Measurements from ENCODE around the gene RALGPS1.

GRCh38 chr9:127208416-127208815, 293.8 kb downstream of the RALGPS1 start:
- TF ChIP-seq CTCF (IDR thresholded peaks at IDR 0.05) (no peak), RFX5 (IDR thresholded peaks at IDR 0.05) (no peak), ZFP36 (IDR thresholded peaks at IDR 0.05; ENCODE audit: borderline replicate concordance, partially characterized antibody) (no peak), POLR2A (IDR thresholded peaks at IDR 0.05; ENCODE audit: low read length) (no peak), E2F6 (IDR thresholded peaks at IDR 0.05; ENCODE audit: borderline replicate concordance, low read depth) (no peak), ELK1 (IDR thresholded peaks at IDR 0.05; ENCODE audit: low read depth, low read length) (no peak), PBX3 (IDR thresholded peaks at IDR 0.05) (no peak), MAZ (IDR thresholded peaks at IDR 0.05; ENCODE audit: borderline replicate concordance, low read depth, low read length) (no peak)

All from A549 (cell line).